Ectodermal cell (in vitro differentiated cells): ENCODE results near the gene CSNK2A1.
"Not testable (repeated sequence)": the region's sequence is repeated elsewhere in the genome, so short reads cannot be mapped to it uniquely, and the experiment has no call there.

Experiments used
- H3K27ac ChIP-seq: 2 replicates; pipeline ENCODE4 v1.7.0; 2013; ENCODE audit warnings: mild to moderate bottlenecking, low read depth, low read length; ENCODE audit not compliant: insufficient read depth, poor library complexity, severe bottlenecking
- H3K27me3 ChIP-seq: 2 replicates; pipeline ENCODE4 v1.7.0; 2013; ENCODE audit warnings: mild to moderate bottlenecking, low read length; ENCODE audit not compliant: insufficient read depth, control insufficient read depth, poor library complexity, severe bottlenecking
- H3K36me3 ChIP-seq: one replicate; pipeline ENCODE4 v1.7.0; 2013; ENCODE audit warnings: low read length; ENCODE audit not compliant: control insufficient read depth, insufficient read depth
- H3K4me1 ChIP-seq: one replicate; pipeline ENCODE4 v1.7.0; 2013; ENCODE audit warnings: low read length; ENCODE audit not compliant: control insufficient read depth, insufficient read depth
- H3K4me3 ChIP-seq: 2 replicates; pipeline ENCODE4 v1.7.0; 2013; ENCODE audit warnings: low read depth, low read length, control low read depth; ENCODE audit not compliant: insufficient read depth
- H3K9me3 ChIP-seq: 2 replicates; pipeline ENCODE4 v1.7.0; 2013; ENCODE audit warnings: mild to moderate bottlenecking, low read length, moderate library complexity; ENCODE audit not compliant: control insufficient read depth
- WGBS, 2 experiments: methylation state at CpG; one replicate each; pipeline ENCODE4 v1.1.7; 2013; ENCODE audit warnings: missing lambda C conversion rate in 2 of 2; 5-methylcytosine and 5-hydroxymethylcytosine counted together

CSNK2A1 gene

GRCh38 chr20:461254-462198, 82.1 kb downstream of the CSNK2A1 start:
- 15% methylated on average over 59 of the region's 60 CpGs for WGBS, 2 experiments
- no peak overlapping the region for H3K27ac ChIP-seq
- no peaks in the 10 kb centered on the region for H3K36me3 ChIP-seq

GRCh38 chr20:460707-461106, 82.9 kb downstream of the CSNK2A1 start:
- Histone ChIP-seq H3K27me3 (peaks cover 4% of the 10 kb centered on the region), H3K27ac (no peak overlapping the region), H3K36me3 (no peaks in the 10 kb centered on the region), H3K4me3 (no peak overlapping the region), H3K4me1 (no peaks in the 10 kb centered on the region), H3K9me3 (no peaks in the 10 kb centered on the region)
- 76 to 100% methylated on average over 1 to 2 of the region's 2 CpGs for WGBS, 2 experiments

More at GRCh38 chr20:461254-462198, 82.1 kb downstream of the CSNK2A1 start:
- Histone ChIP-seq H3K9me3 (no peaks in the 10 kb centered on the region), H3K27me3 (peaks cover 4% of the 10 kb centered on the region), H3K4me3 (peak overlapping the region; percentile 85), H3K4me1 (no peaks in the 10 kb centered on the region)

- Histone ChIP-seq H3K27ac (no peak overlapping the region), H3K4me3 (no peak overlapping the region), H3K36me3 (no peaks in the 10 kb centered on the region), H3K9me3 (no peaks in the 10 kb centered on the region), H3K4me1 (no peaks in the 10 kb centered on the region), H3K27me3 (peaks cover 4% of the 10 kb centered on the region)
- WGBS, 2 experiments, result 67 to 73% methylated on average over 2 of the region's 3 CpGs
Measured at GRCh38 chr20:460180-460579, 83.4 kb downstream of the CSNK2A1 start.

GRCh38 chr20:458776-459175, 84.8 kb downstream of the CSNK2A1 start:
- H3K4me3 ChIP-seq, result no peak overlapping the region
- no peak overlapping the region for H3K27ac ChIP-seq
- no peaks in the 10 kb centered on the region for H3K9me3 ChIP-seq
- H3K4me1 ChIP-seq, result no peaks in the 10 kb centered on the region
- 81 to 87% methylated on average over 5 to 6 of the region's 6 CpGs for WGBS, 2 experiments
- peaks cover 4% of the 10 kb centered on the region for H3K27me3 ChIP-seq
- H3K36me3 ChIP-seq, result no peaks in the 10 kb centered on the region

GRCh38 chr20:454951-455350, 88.6 kb downstream of the CSNK2A1 start:
- Histone ChIP-seq H3K4me1 (no peaks in the 10 kb centered on the region), H3K9me3 (no peaks in the 10 kb centered on the region), H3K36me3 (no peaks in the 10 kb centered on the region), H3K27ac (no peak overlapping the region), H3K27me3 (no peaks in the 10 kb centered on the region), H3K4me3 (no peak overlapping the region)
- WGBS, 2 experiments, result 94 to 97% methylated on average over 3 of the region's 3 CpGs

- not testable (repeated sequence) for H3K36me3 ChIP-seq, H3K4me3 ChIP-seq, H3K27me3 ChIP-seq, H3K9me3 ChIP-seq, H3K4me1 ChIP-seq, H3K27ac ChIP-seq
- 91 to 93% methylated on average over 11 of the region's 11 CpGs for WGBS, 2 experiments
Measured at GRCh38 chr20:452021-452420, 91.6 kb downstream of the CSNK2A1 start.

- Histone ChIP-seq H3K27ac (no peak overlapping the region), H3K36me3 (peaks cover 23% of the 10 kb centered on the region), H3K27me3 (no peaks in the 10 kb centered on the region), H3K9me3 (no peaks in the 10 kb centered on the region), H3K4me3 (no peak overlapping the region), H3K4me1 (no peaks in the 10 kb centered on the region)
- WGBS, 2 experiments, result 94 to 97% methylated on average over 5 of the region's 5 CpGs
Measured at GRCh38 chr20:445514-446336, 97.9 kb downstream of the CSNK2A1 start.

- Histone ChIP-seq H3K4me1 (no peaks in the 10 kb centered on the region), H3K27ac (peak overlapping the region; percentile 11), H3K27me3 (no peaks in the 10 kb centered on the region), H3K4me3 (no peak overlapping the region), H3K36me3 (peaks cover 23% of the 10 kb centered on the region), H3K9me3 (no peaks in the 10 kb centered on the region)
- WGBS, 2 experiments, result 91 to 93% methylated on average over 12 of the region's 12 CpGs
Measured at GRCh38 chr20:444862-445426, 98.6 kb downstream of the CSNK2A1 start.

- Histone ChIP-seq H3K9me3 (no peaks in the 10 kb centered on the region), H3K36me3 (peaks cover 29% of the 10 kb centered on the region), H3K4me3 (no peak overlapping the region), H3K27me3 (no peaks in the 10 kb centered on the region), H3K4me1 (no peaks in the 10 kb centered on the region), H3K27ac (no peak overlapping the region)
- WGBS, 2 experiments, result 89 to 96% methylated on average over 3 of the region's 3 CpGs
Measured at GRCh38 chr20:444117-444516, 99.5 kb downstream of the CSNK2A1 start.
